HL-60 (cell line): ENCODE results near the gene RAMP3.

ENCODE experiments used
- POLR2AphosphoS5 ChIP-seq: IDR thresholded peaks from 2 replicates; pipeline ENCODE4 v1.6.1; 2012; ENCODE audit warnings: low read depth
- REST ChIP-seq: IDR thresholded peaks from 2 replicates; pipeline ENCODE4 v1.6.1; 2012; ENCODE audit warnings: low read depth; ENCODE audit not compliant: insufficient replicate concordance
- TF ChIP-seq, protein P1 (sequence below): IDR thresholded peaks from one replicate; pipeline ENCODE4 v1.5.1; 2011; ENCODE audit warnings: low read length, control low read depth, inconsistent platforms; ENCODE audit not compliant: insufficient read depth

DNA sequence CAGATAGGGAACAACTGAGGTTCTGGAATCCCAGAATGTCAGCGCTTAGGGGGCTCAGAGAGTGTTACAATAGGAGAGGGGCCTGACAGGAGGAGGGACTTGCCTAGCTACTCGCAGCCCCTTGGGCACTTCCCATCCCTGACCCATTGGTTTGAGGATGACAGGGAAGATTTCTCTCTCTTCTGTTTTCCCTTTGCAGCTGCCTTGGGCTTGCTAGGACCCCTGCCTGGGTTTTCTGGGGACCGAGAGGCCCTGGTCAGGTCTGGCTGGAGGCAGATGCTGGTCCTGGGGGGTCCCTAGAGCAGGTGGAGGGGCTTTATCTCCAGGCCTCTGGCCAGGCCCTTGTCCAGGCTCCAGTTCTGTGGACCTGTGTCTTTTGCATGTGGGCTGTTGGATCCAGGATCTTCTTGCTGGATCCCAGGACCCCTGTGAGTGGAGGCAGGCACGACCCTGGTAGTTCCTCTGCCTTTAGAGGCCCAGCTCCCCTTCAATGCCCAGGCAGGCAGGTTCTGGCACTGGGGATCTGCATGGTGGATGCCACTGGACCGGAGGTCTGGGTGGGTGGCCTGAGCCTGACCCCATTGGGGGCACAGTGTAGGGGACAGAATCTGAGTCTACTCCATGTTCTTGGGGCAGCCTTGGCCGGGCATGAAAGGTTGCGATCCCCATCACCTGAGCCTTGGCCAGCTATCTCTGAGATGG is 26.9 kb downstream of the RAMP3 start:
- TF ChIP-seq, protein P1, sequence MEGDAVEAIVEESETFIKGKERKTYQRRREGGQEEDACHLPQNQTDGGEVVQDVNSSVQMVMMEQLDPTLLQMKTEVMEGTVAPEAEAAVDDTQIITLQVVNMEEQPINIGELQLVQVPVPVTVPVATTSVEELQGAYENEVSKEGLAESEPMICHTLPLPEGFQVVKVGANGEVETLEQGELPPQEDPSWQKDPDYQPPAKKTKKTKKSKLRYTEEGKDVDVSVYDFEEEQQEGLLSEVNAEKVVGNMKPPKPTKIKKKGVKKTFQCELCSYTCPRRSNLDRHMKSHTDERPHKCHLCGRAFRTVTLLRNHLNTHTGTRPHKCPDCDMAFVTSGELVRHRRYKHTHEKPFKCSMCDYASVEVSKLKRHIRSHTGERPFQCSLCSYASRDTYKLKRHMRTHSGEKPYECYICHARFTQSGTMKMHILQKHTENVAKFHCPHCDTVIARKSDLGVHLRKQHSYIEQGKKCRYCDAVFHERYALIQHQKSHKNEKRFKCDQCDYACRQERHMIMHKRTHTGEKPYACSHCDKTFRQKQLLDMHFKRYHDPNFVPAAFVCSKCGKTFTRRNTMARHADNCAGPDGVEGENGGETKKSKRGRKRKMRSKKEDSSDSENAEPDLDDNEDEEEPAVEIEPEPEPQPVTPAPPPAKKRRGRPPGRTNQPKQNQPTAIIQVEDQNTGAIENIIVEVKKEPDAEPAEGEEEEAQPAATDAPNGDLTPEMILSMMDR = no peak
- TF ChIP-seq POLR2AphosphoS5 (no peak), REST (no peak)
